Gastroesophageal sphincter (tissue), 3 donors: ENCODE results near the gene AKAP11.

ENCODE experiments used
- POLR2A ChIP-seq, 2 donors: fragments of 450-650 bp; IDR thresholded peaks; one replicate each; pipeline ENCODE4 v1.6.1; 2017; ENCODE audit warnings: antibody characterized with exemption in 2 of 2, mild to moderate bottlenecking in 2 of 2, moderate library complexity in 1 of 2
- POLR2AphosphoS5 ChIP-seq: sonication (generic); formaldehyde crosslinking; IDR thresholded peaks from one replicate; pipeline ENCODE4 v1.6.1; 2017; ENCODE audit warnings: antibody characterized with exemption
- TF ChIP-seq, protein P1 (sequence below), 4 experiments: fragments of 200-600 bp in 2 of 4; fragments of 450-650 bp in 2 of 4; sonication (generic) in 1 of 4; IDR thresholded peaks; one replicate each; pipeline ENCODE4 v1.5.1; 2017 to 2019; ENCODE audit warnings: antibody characterized with exemption in 4 of 4, mild to moderate bottlenecking in 2 of 4, moderate library complexity in 2 of 4

DNA sequence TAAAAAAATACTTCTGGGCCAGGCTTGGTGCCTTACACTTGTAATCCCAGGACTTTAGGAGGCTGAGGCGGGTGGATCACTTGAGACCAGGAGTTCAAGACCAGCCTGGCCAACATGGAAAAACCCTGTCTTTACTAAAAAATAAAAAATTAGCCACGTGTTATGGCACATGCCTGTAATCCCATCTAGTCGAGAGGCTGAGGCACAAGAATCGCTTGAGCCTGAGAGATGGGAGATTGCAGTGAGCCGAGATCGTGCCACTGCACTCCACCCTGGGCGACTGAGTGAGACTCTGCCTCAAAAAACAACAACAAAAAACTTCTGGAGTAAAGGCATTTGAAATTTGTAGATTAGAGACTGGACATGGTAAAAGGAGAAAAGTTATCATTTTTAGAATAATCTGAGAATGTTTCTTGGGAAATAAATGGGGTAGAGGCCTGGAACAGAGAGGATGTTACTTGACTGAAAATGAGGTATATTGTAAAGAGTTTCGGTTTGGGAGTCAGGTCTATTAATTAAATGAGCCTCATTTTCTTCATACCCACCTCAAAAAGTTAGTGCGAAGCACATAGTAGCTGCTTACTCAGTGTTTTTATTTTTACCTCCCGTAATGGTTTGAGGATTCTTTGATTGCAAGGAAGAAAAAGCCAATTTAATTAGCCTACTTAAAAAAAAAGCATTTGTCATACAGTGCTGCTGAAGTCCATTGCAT lies 2.6 kb downstream of the AKAP11 start:
- TF ChIP-seq, protein P1, sequence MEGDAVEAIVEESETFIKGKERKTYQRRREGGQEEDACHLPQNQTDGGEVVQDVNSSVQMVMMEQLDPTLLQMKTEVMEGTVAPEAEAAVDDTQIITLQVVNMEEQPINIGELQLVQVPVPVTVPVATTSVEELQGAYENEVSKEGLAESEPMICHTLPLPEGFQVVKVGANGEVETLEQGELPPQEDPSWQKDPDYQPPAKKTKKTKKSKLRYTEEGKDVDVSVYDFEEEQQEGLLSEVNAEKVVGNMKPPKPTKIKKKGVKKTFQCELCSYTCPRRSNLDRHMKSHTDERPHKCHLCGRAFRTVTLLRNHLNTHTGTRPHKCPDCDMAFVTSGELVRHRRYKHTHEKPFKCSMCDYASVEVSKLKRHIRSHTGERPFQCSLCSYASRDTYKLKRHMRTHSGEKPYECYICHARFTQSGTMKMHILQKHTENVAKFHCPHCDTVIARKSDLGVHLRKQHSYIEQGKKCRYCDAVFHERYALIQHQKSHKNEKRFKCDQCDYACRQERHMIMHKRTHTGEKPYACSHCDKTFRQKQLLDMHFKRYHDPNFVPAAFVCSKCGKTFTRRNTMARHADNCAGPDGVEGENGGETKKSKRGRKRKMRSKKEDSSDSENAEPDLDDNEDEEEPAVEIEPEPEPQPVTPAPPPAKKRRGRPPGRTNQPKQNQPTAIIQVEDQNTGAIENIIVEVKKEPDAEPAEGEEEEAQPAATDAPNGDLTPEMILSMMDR (IDR thresholded peaks at IDR 0.05) = no peak
- no peak for TF ChIP-seq POLR2A (IDR thresholded peaks at IDR 0.05)
- TF ChIP-seq POLR2AphosphoS5 = no peak
